ENCODE measurements around the gene PPP3R1. TPM values are rescaled to one million over a fixed set of nuclear protein-coding genes. Genes with fewer than 3 reads are reported as not detected.

Gene PPP3R1
- total and polyA plus RNA-seq, 2 experiments from 2014 or later: 7.9 to 49.6 TPM

DNA sequence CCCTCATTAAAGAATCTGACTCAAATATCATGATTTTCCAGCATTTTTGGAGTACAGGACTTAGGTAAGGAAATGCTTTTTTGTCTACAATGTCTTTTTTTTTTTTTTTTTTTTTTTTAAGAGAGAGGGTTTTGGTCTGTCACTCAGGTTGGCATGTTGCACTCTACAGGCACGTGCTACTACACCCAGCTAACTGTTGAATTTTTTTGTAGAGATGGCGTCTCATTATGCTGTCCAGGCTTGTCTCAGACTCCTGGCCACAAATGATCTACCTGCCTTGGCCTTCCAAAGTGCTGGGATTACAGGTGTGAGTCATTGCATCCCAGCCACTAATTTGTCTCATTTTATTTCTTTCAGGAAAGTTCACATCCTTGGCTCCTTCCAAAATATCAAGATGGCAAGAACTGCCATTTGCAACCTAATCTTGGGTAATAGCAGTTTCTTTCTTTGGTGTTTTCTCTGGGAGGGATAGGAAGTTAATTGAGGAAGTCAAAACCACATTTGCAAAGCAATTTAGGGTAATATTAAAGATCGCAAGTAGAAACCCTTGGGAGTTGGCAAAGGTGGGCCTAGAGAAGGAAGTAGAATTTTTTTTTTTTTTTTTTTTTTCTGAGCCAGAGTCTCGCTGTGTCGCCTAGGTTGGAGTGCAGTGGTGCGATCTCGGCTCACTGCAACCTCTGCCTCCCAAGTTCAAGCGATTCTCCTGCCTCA is 79.2 kb downstream of the PPP3R1 start (continued):
- TF ChIP-seq CTCF (conservative IDR thresholded peaks at IDR 0.05; ENCODE audit: low read depth in 2 of 2) (no peak), NANOG (IDR thresholded peaks at IDR 0.05; ENCODE audit: borderline replicate concordance) (no peak), POLR2AphosphoS5 (IDR thresholded peaks at IDR 0.05; ENCODE audit: low read depth) (no peak)
- TF ChIP-seq, protein P1, sequence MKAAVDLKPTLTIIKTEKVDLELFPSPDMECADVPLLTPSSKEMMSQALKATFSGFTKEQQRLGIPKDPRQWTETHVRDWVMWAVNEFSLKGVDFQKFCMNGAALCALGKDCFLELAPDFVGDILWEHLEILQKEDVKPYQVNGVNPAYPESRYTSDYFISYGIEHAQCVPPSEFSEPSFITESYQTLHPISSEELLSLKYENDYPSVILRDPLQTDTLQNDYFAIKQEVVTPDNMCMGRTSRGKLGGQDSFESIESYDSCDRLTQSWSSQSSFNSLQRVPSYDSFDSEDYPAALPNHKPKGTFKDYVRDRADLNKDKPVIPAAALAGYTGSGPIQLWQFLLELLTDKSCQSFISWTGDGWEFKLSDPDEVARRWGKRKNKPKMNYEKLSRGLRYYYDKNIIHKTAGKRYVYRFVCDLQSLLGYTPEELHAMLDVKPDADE (IDR thresholded peaks at IDR 0.05): no peak

DNA sequence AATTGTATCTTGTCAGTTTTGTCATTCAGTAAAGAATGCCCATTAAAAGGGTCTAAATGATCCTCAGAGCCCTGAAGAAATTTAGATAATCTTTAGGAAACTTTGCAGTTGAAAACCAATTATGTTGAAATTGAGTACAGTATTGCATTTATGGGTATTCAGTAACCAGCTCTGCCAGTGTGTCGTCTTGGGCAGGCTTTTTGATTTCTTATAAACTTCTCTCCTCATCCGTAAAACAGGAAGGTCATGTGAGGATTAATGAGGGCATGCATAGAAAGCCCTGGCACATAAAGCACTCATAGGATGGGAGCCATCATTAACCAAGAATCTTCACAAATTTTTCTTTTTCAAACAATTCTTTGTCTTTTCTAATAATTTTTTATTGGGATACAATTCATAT is 79.8 kb downstream of the PPP3R1 start:
- no peak for ATAC-seq
- Histone ChIP-seq H3K27me3 (ENCODE audit: insufficient read depth) (no peaks in the 10 kb centered on the region), H3K4me1 (ENCODE audit: insufficient read depth) (peaks cover 4% of the 10 kb centered on the region; the same call in 1 of the 2 replicates), H2AFZ (no peak overlapping the region), H3K4me2 (no peak overlapping the region), H3K4me3 (no peak overlapping the region), H3F3A (replicated peaks; ENCODE audit: low read depth) (no peaks in the 10 kb centered on the region), H3K27ac (ENCODE audit: low read depth) (no peak overlapping the region), H4K20me1 (replicated peaks; ENCODE audit: insufficient read depth) (peaks cover 24% of the 10 kb centered on the region), H3K9me2 (ENCODE audit: insufficient read depth) (no peaks in the 10 kb centered on the region), H3K36me3 (ENCODE audit: insufficient read depth) (peaks cover 22% of the 10 kb centered on the region), H3K79me2 (replicated peaks; ENCODE audit: insufficient read depth) (peaks cover 16% of the 10 kb centered on the region; the same call in 1 of the 2 replicates)
- Mint-ChIP-seq H3K4me3 (no peak overlapping the region), H3K9me3 (no peaks in the 10 kb centered on the region), H3K36me3 (ENCODE audit: low read depth) (peaks cover 38% of the 10 kb centered on the region), H3K27me3 (ENCODE audit: insufficient read depth, low read depth, poor library complexity) (no peaks in the 10 kb centered on the region), H3K4me1 (peaks cover 3% of the 10 kb centered on the region; the same call in 2 of the 3 replicates), H3K27ac (no peak overlapping the region)
- DNase-seq (ENCODE audit: low spot score): no peak
- TF ChIP-seq CTCF (conservative IDR thresholded peaks at IDR 0.05; ENCODE audit: low read depth in 2 of 2): no peak
- no peak for TF ChIP-seq ZNF331 (CRISPR knock-in tag; IDR thresholded peaks at IDR 0.05; ENCODE audit: low read depth)
- no peak for TF ChIP-seq CREB1 (CRISPR knock-in tag; IDR thresholded peaks at IDR 0.05; ENCODE audit: low read depth)
- no peak for TF ChIP-seq NANOG (IDR thresholded peaks at IDR 0.05; ENCODE audit: borderline replicate concordance)
- no peak for TF ChIP-seq ZNF114 (CRISPR knock-in tag; IDR thresholded peaks at IDR 0.05)
- no peak for TF ChIP-seq STAT1 (IDR thresholded peaks at IDR 0.05; ENCODE audit: unreplicated experiment)
- TF ChIP-seq JUNB (IDR thresholded peaks at IDR 0.05; ENCODE audit: unreplicated experiment): no peak
